HG03280 (cell line): ENCODE results near the gene TRAT1.
A peak's percentile ranks its signal among the peaks of the same experiment; 100 is the strongest.
"Not testable (repeated sequence)": the region's sequence is repeated elsewhere in the genome, so short reads cannot be mapped to it uniquely, and the experiment has no call there.

Experiments
- ATAC-seq: cut with Tn5 transposase; IDR thresholded peaks from one replicate; pipeline ENCODE4 v1.9.1; 2021; ENCODE audit warnings: mild to moderate bottlenecking, moderate library complexity; ENCODE audit not compliant: unreplicated experiment

The TRAT1 gene, protein sequence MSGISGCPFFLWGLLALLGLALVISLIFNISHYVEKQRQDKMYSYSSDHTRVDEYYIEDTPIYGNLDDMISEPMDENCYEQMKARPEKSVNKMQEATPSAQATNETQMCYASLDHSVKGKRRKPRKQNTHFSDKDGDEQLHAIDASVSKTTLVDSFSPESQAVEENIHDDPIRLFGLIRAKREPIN

GRCh38 chr3:108822123-108822897 is at the start of gene TRAT1:
TSS of gene TRAT1 (plus strand) at chr3:108822786. CDS start at chr3:108822928, 142 bp downstream.
- ATAC-seq: no peak

DNA sequence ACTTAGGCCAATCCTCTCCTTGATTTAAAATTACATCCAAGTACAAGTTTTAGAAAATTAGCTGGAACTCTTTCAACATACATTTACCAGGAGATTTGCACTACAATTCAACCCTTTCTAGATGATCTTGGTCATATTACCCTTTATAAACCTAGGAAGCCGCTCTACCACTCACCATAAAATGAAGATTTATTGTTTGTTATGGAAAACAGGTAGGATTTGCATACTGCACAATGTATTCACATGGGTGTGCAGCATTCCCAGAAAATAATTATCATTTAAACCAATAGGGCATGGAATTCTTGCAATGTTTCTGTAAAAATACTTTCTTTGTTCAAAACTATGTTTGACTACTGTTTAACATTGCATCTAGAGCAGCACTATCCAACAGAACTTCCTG is 46.9 kb upstream of the TRAT1 start:
- ATAC-seq: no peak

DNA sequence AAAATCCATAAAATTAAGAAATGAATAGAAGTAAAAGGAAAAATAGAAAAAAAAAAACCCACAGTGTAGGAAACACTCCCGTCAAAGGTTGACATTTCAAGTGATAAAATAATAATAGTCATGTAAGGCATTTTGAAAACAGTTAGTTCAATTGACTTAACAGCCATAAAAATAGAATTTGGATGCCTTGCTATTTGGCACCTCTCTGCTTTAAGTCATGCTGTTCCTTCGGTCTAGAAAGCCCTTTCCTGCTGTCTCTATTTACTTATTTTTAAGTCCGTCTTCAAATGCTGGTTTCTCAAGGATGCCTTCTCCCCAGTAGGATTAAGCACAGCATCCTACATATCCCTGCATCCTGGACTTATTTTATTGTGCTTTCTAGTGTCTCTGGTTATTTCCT is 43.1 kb upstream of the TRAT1 start:
- ATAC-seq: no peak

DNA sequence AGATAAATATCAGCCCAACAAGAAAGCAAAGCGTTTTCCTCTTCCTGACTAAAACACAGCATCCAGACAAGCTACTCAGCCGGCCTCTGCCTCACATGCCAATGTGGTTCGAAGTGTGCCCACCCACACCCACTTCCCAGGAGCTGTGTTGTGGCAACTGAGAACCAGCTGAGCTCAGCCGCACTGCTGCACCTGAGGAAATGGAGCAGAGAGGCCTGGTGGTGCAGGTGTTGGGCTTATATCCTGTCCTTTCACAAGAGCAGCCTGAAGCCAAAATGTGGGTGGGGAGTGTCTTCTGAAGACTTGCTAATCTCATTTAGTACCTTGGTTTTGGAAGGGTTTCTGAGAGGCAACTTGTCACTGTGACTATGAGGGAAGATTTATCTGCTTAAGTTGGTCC is 42.4 kb upstream of the TRAT1 start:
- no peak for ATAC-seq

DNA sequence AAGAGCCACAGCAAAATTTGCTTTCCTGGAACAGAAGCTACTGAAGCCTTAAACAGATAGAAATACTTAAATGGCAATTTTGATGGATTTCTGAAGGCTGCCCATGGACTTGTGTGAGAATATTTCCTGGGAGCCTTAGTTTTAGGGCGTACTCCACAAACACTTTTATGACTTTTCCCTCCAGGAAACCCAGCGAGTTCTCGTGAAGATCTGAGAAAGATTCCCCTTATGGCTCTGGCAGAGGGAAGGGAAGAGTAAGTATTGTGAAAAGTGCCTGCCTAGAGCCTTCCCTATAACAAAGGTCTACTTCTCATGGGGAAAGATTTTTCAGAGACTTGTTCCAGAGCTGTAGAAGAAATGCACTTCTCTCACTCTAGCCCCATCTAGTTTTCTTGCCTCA is 31.1 kb upstream of the TRAT1 start:
- ATAC-seq: no peak

GRCh38 chr3:108804437-108804836 is 18.1 kb upstream of the TRAT1 start:
- ATAC-seq: no peak

- no peak for ATAC-seq
Measured at GRCh38 chr3:108804966-108805365, 17.6 kb upstream of the TRAT1 start.

DNA sequence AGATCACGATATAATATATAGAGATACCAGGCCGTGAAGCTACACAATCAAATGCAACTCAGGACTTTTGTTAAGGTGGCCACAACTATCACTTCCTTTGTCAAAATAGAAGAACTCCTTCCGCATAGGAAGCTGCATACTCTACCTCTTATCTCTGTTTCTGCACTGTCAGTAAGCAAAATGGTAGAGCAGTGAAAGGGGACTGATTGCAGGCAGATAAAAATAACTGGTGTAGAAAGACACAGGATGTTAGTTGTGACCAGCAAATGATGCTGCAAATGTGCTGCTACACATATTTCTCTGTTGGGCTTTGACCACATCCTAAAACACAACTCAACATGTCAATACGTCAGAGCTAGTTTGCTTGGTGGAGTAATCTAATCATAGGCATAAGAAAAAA is 16.3 kb upstream of the TRAT1 start:
- no peak for ATAC-seq

GRCh38 chr3:108818404-108818803 is 4.2 kb upstream of the TRAT1 start:
- ATAC-seq: peak; percentile 83

DNA sequence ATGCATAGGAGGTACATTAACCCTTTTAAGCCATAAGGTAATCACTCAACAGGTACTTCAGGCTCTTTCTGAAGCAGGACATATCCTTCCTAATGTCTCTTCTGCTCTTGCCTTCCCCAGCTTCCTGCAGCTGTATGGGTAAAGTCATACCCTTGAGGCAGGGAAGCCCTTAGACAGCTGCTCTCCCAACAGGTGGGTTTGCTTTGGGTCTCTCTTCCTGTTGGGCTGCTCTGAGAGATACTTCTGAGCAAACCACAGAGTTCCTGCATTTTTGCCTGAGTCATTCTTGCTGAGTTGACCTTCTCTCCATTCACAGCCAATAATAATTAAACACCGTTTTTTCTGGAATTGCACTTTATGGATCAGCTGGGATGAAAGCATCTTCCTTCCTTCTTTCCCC is 2.0 kb upstream of the TRAT1 start:
- ATAC-seq: no peak

GRCh38 chr3:108823227-108823626 is 641 bp downstream of the TRAT1 start:
- no peak for ATAC-seq

GRCh38 chr3:108823803-108824202 is 1.2 kb downstream of the TRAT1 start:
- not testable (repeated sequence) for ATAC-seq

DNA sequence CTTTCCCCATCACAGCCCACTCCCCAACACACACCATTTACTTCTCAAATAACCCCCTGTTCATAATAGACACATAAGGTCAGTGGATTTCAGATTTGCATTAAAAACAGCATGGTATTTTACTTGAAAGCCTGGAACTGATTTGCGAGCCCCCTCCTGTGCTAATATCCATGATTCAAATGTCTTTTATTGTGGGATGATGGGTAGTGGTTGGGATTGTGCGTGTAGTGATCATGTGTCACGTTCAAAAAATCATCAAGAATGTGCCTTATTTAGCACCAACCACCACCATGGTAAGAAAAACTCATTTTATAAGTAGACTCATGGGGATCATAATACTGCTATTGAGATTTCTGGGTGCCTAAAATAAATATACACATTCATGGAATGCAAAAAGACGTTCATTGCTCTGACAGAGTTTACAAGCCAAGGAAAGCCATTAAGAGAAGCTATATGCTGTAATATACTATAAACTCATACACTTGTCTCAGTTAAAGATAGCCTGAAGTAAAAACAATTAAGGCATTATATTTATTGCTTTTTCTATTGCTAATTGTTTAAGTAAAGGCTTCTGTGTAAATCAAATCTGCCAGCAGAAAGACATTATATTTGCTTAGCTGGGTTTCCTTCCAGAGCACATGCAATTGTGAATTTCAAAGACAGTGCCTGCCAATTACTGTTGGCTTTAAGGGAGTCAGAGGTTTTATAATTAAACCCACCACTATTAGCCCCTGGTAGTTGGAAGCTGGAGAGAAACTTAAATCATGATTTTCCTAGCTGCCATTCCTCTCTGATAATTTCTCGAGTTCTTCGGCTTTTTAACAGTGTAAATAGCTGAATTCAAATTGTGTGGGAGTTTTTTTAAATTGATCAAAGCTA is 4.0 kb downstream of the TRAT1 start:
- no peak for ATAC-seq

DNA sequence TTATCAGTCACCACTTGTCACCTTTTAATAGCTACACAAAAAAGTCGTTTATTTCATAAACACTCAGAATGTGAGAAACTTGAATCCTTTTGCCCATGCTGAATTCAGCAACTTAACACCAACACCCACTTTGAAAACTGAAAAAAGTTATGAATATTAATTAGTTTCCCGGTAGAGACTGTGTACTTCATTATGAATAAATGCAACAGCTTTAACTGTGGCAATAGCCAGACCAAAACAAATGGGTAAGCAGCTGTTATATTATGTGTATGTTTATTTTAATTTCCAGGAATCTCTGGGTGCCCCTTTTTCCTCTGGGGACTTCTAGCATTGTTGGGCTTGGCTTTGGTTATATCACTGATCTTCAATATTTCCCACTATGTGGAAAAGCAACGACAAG is 7.8 kb downstream of the TRAT1 start:
- ATAC-seq: no peak

- no peak for ATAC-seq
Measured at GRCh38 chr3:108830991-108831614, 8.5 kb downstream of the TRAT1 start.

GRCh38 chr3:108833611-108834010 is 11.0 kb downstream of the TRAT1 start:
- no peak for ATAC-seq

GRCh38 chr3:108834551-108834950 is 12.0 kb downstream of the TRAT1 start:
- no peak for ATAC-seq

DNA sequence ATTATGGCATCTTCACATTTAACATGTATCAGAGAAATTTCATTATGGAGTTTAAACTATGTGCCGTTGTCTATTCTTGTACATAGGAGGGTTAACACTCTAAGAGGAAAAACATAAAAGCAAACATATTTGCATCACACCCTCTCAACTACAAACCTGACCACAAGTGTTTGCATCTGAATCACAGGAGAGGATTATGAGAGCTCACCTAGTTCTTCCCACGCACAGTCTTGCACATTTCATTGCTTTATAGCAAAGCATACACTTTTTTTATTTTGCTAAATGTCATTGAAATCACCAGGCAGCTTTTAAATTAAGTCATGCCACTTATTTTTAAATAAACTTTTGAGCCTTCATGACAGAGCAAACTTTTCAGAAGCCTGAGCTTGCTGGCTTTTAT is 12.5 kb downstream of the TRAT1 start:
- no peak for ATAC-seq

DNA sequence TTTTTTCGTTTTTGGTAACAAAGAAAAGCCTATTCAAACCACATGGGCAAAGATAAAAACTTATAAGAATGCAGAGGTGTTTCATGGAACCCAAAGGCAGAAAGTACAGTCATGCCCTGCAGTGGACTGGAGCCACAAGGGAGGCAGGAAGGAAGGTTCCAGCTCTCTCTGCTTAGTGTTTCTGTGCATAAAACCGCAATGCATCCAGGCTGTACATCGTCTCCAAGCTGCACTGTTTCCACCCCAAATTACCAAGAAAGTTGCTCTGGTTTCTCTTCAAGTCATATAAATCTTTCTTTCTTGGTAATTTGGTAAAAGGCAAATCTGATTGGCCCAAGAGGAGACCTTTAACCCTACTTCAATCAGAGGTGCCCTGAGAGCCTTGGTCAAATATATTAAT is 15.8 kb downstream of the TRAT1 start:
- no peak for ATAC-seq

- no peak for ATAC-seq
Measured at GRCh38 chr3:108845709-108846293, 23.2 kb downstream of the TRAT1 start.

DNA sequence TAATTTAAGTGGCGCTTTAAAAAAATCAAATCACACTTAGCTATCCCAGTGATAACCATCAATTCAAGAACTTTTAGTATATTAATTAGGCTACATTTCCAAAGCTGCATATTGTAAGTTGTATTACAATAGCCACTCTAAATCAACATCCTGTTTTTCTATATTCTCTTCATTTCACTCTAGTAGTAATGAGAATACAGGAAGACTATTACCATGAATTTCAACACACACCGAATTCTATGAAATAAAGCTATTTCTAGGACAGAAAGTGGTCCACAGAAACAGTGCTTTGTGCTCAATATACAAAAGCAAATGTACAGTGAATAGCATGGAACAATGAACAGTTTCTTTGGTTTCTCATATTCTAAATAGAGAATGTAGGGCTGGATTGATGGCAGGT is 24.6 kb downstream of the TRAT1 start:
- no peak for ATAC-seq
